GM04503 (cell line): ENCODE results near the gene PBX3.

Experiments
- DNase-seq: peaks from one replicate; pipeline ENCODE4 v3.0.0-alpha.2; 2012; ENCODE audit warnings: low read depth

Gene PBX3

GRCh38 chr9:125906893-125907292 lies 159.7 kb downstream of the PBX3 start:
- no peak for DNase-seq

GRCh38 chr9:125908136-125908535 lies 161.0 kb downstream of the PBX3 start:
- no peak for DNase-seq

- no peak for DNase-seq
Observed at GRCh38 chr9:125908966-125909365, 161.8 kb downstream of the PBX3 start.

GRCh38 chr9:125909459-125909858 lies 162.3 kb downstream of the PBX3 start:
- DNase-seq: no peak

- no peak for DNase-seq
Observed at GRCh38 chr9:125910286-125910685, 163.1 kb downstream of the PBX3 start.

- DNase-seq: no peak
Observed at GRCh38 chr9:125911861-125912644, 164.9 kb downstream of the PBX3 start.

- DNase-seq: no peak
Observed at GRCh38 chr9:125912667-125913066, 165.5 kb downstream of the PBX3 start.

GRCh38 chr9:125913551-125913950 lies 166.4 kb downstream of the PBX3 start:
- no peak for DNase-seq

GRCh38 chr9:125914411-125914810 lies 167.2 kb downstream of the PBX3 start:
- no peak for DNase-seq

GRCh38 chr9:125915606-125916005 lies 168.4 kb downstream of the PBX3 start:
- no peak for DNase-seq

GRCh38 chr9:125919565-125919964 lies 172.4 kb downstream of the PBX3 start:
- no peak for DNase-seq

- no peak for DNase-seq
Observed at GRCh38 chr9:125920402-125920801, 173.2 kb downstream of the PBX3 start.

- DNase-seq: no peak
Observed at GRCh38 chr9:125922854-125923253, 175.7 kb downstream of the PBX3 start.

- no peak for DNase-seq
Observed at GRCh38 chr9:125924351-125924750, 177.2 kb downstream of the PBX3 start.

GRCh38 chr9:125926936-125927335 lies 179.8 kb downstream of the PBX3 start:
- no peak for DNase-seq

- no peak for DNase-seq
Observed at GRCh38 chr9:125929846-125930245, 182.7 kb downstream of the PBX3 start.

- no peak for DNase-seq
Observed at GRCh38 chr9:125931211-125931610, 184.0 kb downstream of the PBX3 start.

- peak; percentile 99 for DNase-seq
Observed at GRCh38 chr9:125932012-125932411, 184.8 kb downstream of the PBX3 start.

- DNase-seq: no peak
Observed at GRCh38 chr9:125932746-125933455, 185.7 kb downstream of the PBX3 start.

- DNase-seq: no peak
Observed at GRCh38 chr9:125942125-125942524, 195.0 kb downstream of the PBX3 start.

GRCh38 chr9:125943831-125944230 lies 196.7 kb downstream of the PBX3 start:
- DNase-seq: no peak

GRCh38 chr9:125946397-125946796 lies 199.2 kb downstream of the PBX3 start:
- no peak for DNase-seq

- DNase-seq: no peak
Observed at GRCh38 chr9:125948887-125949596, 201.9 kb downstream of the PBX3 start.
